Neuronal stem cell (in vitro differentiated cells): ENCODE measurements around the gene ETF1.

Experiments
- DNase-seq: peaks from one replicate; pipeline ENCODE4 v3.0.0-alpha.2; 2013; ENCODE audit warnings: low spot score
- H2AFZ ChIP-seq: one replicate; pipeline ENCODE4 v1.6.1; 2013; ENCODE audit warnings: mild to moderate bottlenecking, low read length, inconsistent platforms
- H2AK5ac ChIP-seq: 2 replicates; pipeline ENCODE4 v1.6.1; 2013; ENCODE audit warnings: low read depth, mild to moderate bottlenecking, inconsistent platforms, low read length, moderate library complexity, mixed read lengths
- H2BK120ac ChIP-seq: 2 replicates; pipeline ENCODE4 v1.6.1; 2013; ENCODE audit warnings: low read depth, mild to moderate bottlenecking, inconsistent platforms, low read length, moderate library complexity, mixed read lengths
- H2BK12ac ChIP-seq: one replicate; pipeline ENCODE4 v1.6.1; 2013; ENCODE audit warnings: low read length, inconsistent platforms
- H2BK15ac ChIP-seq: 2 replicates; pipeline ENCODE4 v1.6.1; 2013; ENCODE audit warnings: mild to moderate bottlenecking, low read length, inconsistent platforms, mixed read lengths
- H2BK5ac ChIP-seq: one replicate; pipeline ENCODE4 v1.6.1; 2013; ENCODE audit warnings: inconsistent platforms, mild to moderate bottlenecking, low read length, moderate library complexity
- H3K14ac ChIP-seq: one replicate; pipeline ENCODE4 v1.6.1; 2013; ENCODE audit warnings: low read length, inconsistent platforms
- H3K18ac ChIP-seq: 2 replicates; pipeline ENCODE4 v1.6.1; 2013; ENCODE audit warnings: low read length, inconsistent platforms
- H3K23ac ChIP-seq: 2 replicates; pipeline ENCODE4 v1.6.1; 2013; ENCODE audit warnings: low read depth, mild to moderate bottlenecking, mixed read lengths, low read length, inconsistent platforms; ENCODE audit not compliant: poor library complexity
- H3K27ac ChIP-seq: replicated peaks from 3 replicates; pipeline ENCODE4 v1.5.1; 2013; ENCODE audit warnings: low read length, inconsistent platforms
- H3K27me3 ChIP-seq, 3 experiments: 2 replicates each; pipeline ENCODE4 v1.6.1; 2013; ENCODE audit warnings: low read length in 3 of 3, mild to moderate bottlenecking in 2 of 3, inconsistent platforms in 1 of 3, low read depth in 1 of 3, mixed read lengths in 1 of 3, moderate library complexity in 1 of 3; ENCODE audit not compliant: control insufficient read depth in 3 of 3, insufficient read depth in 3 of 3
- H3K36me3 ChIP-seq, 2 donors: replicated peaks in 1 of 2; 2 replicates each; pipeline ENCODE4 v1.6.1; 2013; ENCODE audit warnings: low read length in 2 of 2; ENCODE audit not compliant: control insufficient read depth in 2 of 2, insufficient read depth in 2 of 2
- H3K4ac ChIP-seq: 2 replicates; pipeline ENCODE4 v1.6.1; 2013; ENCODE audit warnings: inconsistent platforms, mild to moderate bottlenecking, low read length, moderate library complexity
- H3K4me1 ChIP-seq, 2 donors: 1 replicate in 1 of 2; 2 replicates in 1 of 2; pipeline ENCODE4 v1.6.1; 2013; ENCODE audit warnings: low read length in 2 of 2, low read depth in 1 of 2; ENCODE audit not compliant: control insufficient read depth in 2 of 2, insufficient read depth in 1 of 2
- H3K4me2 ChIP-seq: one replicate; pipeline ENCODE4 v1.6.1; 2013; ENCODE audit warnings: mild to moderate bottlenecking, low read length, inconsistent platforms; ENCODE audit not compliant: insufficient read depth, poor library complexity, severe bottlenecking
- H3K4me3 ChIP-seq, 2 donors: 2 replicates each; pipeline ENCODE4 v1.5.1; 2013; ENCODE audit warnings: low read length in 2 of 2, mild to moderate bottlenecking in 2 of 2, inconsistent platforms in 1 of 2, moderate library complexity in 1 of 2
- H3K79me1 ChIP-seq: one replicate; pipeline ENCODE4 v1.6.1; 2013; ENCODE audit warnings: low read depth, mild to moderate bottlenecking, inconsistent platforms, low read length, moderate library complexity
- H3K9ac ChIP-seq: one replicate; pipeline ENCODE4 v1.6.1; 2013; ENCODE audit warnings: mild to moderate bottlenecking, low read depth, low read length, inconsistent platforms; ENCODE audit not compliant: poor library complexity
- H3K9me3 ChIP-seq, 2 donors: replicated peaks in 1 of 2; 2 replicates each; pipeline versions ENCODE3 to v1.6.1; 2013; ENCODE audit warnings: low read length in 2 of 2, mild to moderate bottlenecking in 2 of 2, inconsistent platforms in 1 of 2, low read depth in 1 of 2, mixed read lengths in 1 of 2, moderate library complexity in 1 of 2; ENCODE audit not compliant: control insufficient read depth in 2 of 2, insufficient read depth in 1 of 2
- H4K8ac ChIP-seq: one replicate; pipeline ENCODE4 v1.6.1; 2013; ENCODE audit warnings: low read depth, mild to moderate bottlenecking, inconsistent platforms, low read length, moderate library complexity
- H4K91ac ChIP-seq: one replicate; pipeline ENCODE4 v1.6.1; 2013; ENCODE audit warnings: low read length, low read depth, mild to moderate bottlenecking, inconsistent platforms; ENCODE audit not compliant: poor library complexity
- WGBS, 2 donors: extraction: QIAGEN DNeasy Blood & Tissue Kit; methylation state at CpG; one replicate each; pipeline ENCODE4 v1.1.7; 2013; ENCODE audit warnings: missing lambda C conversion rate in 2 of 2, mixed read lengths in 1 of 2; ENCODE audit not compliant: insufficient read length in 2 of 2, insufficient replicate concordance in 1 of 2; ENCODE audit errors: extremely low coverage in 2 of 2; 5-methylcytosine and 5-hydroxymethylcytosine counted together

ETF1 gene

DNA sequence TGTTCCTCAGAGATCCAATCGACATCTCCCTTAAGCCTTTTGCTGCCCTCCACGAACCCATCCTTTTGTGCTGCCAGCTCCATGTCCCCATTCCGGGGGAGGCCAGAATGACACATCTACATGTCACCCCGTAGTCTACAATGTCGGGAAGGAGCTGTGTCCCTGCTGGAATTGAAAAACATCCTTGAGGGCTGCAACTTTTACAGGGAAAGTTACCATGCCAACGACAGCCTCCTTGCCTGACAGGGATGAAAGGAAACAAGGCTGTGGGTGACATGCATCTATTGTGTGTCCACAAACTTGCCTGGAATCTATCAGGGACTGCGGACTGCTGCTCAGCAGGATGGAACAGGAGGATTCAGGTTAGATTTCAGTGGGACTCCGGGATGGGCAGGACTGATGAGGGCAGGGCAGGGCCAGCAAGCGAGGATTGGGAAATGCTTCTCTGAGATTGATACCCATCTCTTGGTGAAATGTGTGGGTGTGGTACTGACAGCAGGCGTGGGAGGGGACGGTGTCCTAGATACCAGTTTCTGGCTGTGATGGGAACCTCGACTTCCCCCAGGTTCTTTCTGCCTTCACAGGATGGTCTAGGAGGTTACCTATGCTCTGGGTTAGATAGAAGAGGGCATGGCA is 52.3 kb downstream of the ETF1 start:
- Histone ChIP-seq H3K23ac (peak overlapping the region; percentile 9), H2BK15ac (peak overlapping the region; percentile 79), H2BK120ac (peak overlapping the region; percentile 64), H2AK5ac (peak overlapping the region; percentile 91), H3K36me3 (no peaks in the 10 kb centered on the region), H3K4me1 (peaks cover 26 to 43% of the 10 kb centered on the region in 2 donors), H3K4me2 (peak overlapping the region; percentile 13), H4K91ac (peak overlapping the region; percentile 20), H3K27me3 (peaks cover 0 to 3% (median 0%) of the 10 kb centered on the region in 3 experiments), H3K79me1 (no peaks in the 10 kb centered on the region), H3K14ac (no peak overlapping the region), H3K4ac (no peak overlapping the region), H2BK5ac (no peak overlapping the region), H2AFZ (peak overlapping the region; percentile 97), H3K9me3 (peaks cover 0 to 2% of the 10 kb centered on the region in 2 donors), H3K9ac (peak overlapping the region; percentile 27), H2BK12ac (peak overlapping the region; percentile 76), H3K18ac (no peak overlapping the region), H3K4me3 (peak overlapping the region in 1 of 2 donors; percentile 70), H3K27ac (no peak overlapping the region), H4K8ac (no peak overlapping the region)
- whole genome bisulfite sequencing, 2 donors: no CpG with 5 or more reads among the region's 12 CpGs
- DNase-seq: no peak

DNA sequence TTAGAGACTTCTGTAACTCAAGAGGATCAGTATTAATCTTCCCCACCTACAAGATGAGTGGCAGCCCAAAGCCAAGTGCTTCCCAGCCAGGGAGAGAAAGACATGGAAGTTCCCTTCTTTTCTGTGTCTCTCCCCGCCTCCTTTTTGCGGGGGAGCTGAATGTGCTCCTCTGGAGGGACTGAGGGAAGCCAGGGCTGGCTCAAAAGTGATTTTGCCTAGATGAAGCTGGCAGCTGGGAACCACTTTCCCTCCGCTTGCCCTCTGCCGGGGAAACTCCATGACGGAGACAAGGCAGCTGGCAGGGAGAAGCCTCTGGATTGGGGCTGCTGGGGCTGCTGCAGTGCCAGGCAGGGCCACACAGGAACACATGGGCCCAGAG is 53.4 kb downstream of the ETF1 start:
- H3K18ac ChIP-seq: peak overlapping the region; percentile 7
- H3K23ac ChIP-seq: no peak overlapping the region
- no peak overlapping the region for H4K91ac ChIP-seq
- no peaks in the 10 kb centered on the region for H3K79me1 ChIP-seq
- H3K4me3 ChIP-seq: no peak overlapping the region
- no peak overlapping the region for H2BK12ac ChIP-seq
- H3K9ac ChIP-seq: no peak overlapping the region
- H4K8ac ChIP-seq: no peak overlapping the region
- peaks cover 0 to 3% (median 0%) of the 10 kb centered on the region in 3 experiments for H3K27me3 ChIP-seq
- H3K4me2 ChIP-seq: no peak overlapping the region
- H2AFZ ChIP-seq: peak overlapping the region; percentile 78
- H3K4ac ChIP-seq: no peak overlapping the region
- WGBS, 2 donors: no CpG with 5 or more reads among the region's 5 CpGs
- no peak overlapping the region for H2BK120ac ChIP-seq
- no peak overlapping the region for H2AK5ac ChIP-seq
- no peak overlapping the region for H2BK15ac ChIP-seq
- peaks cover 26 to 43% of the 10 kb centered on the region in 2 donors for H3K4me1 ChIP-seq
- H3K36me3 ChIP-seq: no peaks in the 10 kb centered on the region
- no peak overlapping the region for H3K14ac ChIP-seq
- H3K9me3 ChIP-seq: peaks cover 0 to 2% of the 10 kb centered on the region in 2 donors
- no peak overlapping the region for H2BK5ac ChIP-seq
- no peak for DNase-seq
- H3K27ac ChIP-seq: no peak overlapping the region

DNA sequence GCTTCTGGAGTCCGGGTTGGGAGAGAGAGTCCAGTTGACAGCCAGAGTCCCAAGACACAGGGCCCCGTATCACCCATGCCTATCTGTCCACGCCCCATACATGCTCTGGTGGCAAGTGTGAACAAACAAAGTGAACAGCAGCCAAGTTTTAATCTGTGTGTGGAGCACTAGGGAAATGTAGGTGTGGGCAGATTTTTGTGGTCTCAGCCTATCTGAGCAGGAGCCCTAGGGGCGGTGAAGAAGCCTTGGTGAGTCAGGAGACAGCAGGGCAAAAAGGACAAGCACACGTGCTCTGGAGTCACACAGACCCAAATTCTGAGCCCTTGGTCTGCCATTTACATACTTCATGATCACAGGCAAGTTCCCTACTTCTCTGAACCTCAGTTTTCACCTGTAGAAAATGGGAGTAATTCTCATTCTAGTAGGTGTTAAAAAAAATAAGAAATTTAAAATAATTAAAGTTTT is 54.5 kb downstream of the ETF1 start:
- no peak overlapping the region for H3K4ac ChIP-seq
- no peak overlapping the region for H3K4me2 ChIP-seq
- WGBS, 2 donors: no CpG with 5 or more reads among the region's 5 CpGs
- H4K8ac ChIP-seq: no peak overlapping the region
- no peak overlapping the region for H2BK120ac ChIP-seq
- no peak overlapping the region for H2BK15ac ChIP-seq
- H2BK5ac ChIP-seq: no peak overlapping the region
- no peak overlapping the region for H3K27ac ChIP-seq
- no peak overlapping the region for H3K4me3 ChIP-seq
- peaks cover 0 to 2% of the 10 kb centered on the region in 2 donors for H3K9me3 ChIP-seq
- DNase-seq: no peak
- H3K4me1 ChIP-seq: peaks cover 24 to 40% of the 10 kb centered on the region in 2 donors
- no peak overlapping the region for H2AK5ac ChIP-seq
- H2AFZ ChIP-seq: no peak overlapping the region
- H4K91ac ChIP-seq: no peak overlapping the region
- no peak overlapping the region for H2BK12ac ChIP-seq
- H3K9ac ChIP-seq: no peak overlapping the region
- no peaks in the 10 kb centered on the region for H3K79me1 ChIP-seq
- H3K36me3 ChIP-seq: no peaks in the 10 kb centered on the region
- H3K27me3 ChIP-seq: peaks cover 0 to 3% (median 0%) of the 10 kb centered on the region in 3 experiments
- H3K14ac ChIP-seq: no peak overlapping the region
- H3K18ac ChIP-seq: no peak overlapping the region
- no peak overlapping the region for H3K23ac ChIP-seq

DNA sequence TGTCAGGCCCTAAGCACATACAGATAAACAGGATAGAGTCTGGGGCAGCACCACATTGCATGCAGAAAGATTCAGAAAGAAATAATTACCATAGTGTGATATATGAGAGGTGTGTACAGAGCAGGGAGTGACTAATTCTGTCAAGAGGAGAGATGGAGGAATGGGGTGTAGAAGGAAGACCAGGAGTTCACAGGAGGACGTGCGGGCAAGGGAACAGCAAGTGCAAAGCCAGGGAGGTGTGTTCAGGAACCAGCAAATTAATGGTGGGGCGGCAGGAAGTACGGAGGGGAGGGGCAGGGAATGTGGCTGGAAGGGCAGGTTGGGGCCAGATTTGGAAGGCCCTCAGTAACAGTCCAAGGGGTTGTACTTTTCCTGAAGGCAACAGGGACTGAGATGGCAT is 60.4 kb downstream of the ETF1 start:
- Histone ChIP-seq H4K8ac (no peak overlapping the region), H2BK120ac (no peak overlapping the region), H3K79me1 (no peaks in the 10 kb centered on the region), H3K9me3 (no peaks in the 10 kb centered on the region), H3K18ac (no peak overlapping the region), H3K27me3 (no peaks in the 10 kb centered on the region), H3K14ac (no peak overlapping the region), H3K36me3 (no peaks in the 10 kb centered on the region), H3K27ac (no peak overlapping the region), H3K9ac (no peak overlapping the region), H3K4ac (no peak overlapping the region), H2BK12ac (no peak overlapping the region), H3K23ac (no peak overlapping the region), H3K4me1 (peaks cover 2 to 3% of the 10 kb centered on the region in 2 donors), H2BK5ac (no peak overlapping the region), H2BK15ac (no peak overlapping the region), H3K4me3 (no peak overlapping the region), H2AK5ac (no peak overlapping the region), H3K4me2 (no peak overlapping the region), H2AFZ (peak overlapping the region; percentile 5), H4K91ac (no peak overlapping the region)
- DNase-seq: no peak
- WGBS, 2 donors: no CpG with 5 or more reads among the region's 4 CpGs
